ENCODE results near the gene S100A16.
"Not testable (repeated sequence)": the region's sequence is repeated elsewhere in the genome, so short reads cannot be mapped to it uniquely, and the experiment has no call there.

Gene S100A16

DNA sequence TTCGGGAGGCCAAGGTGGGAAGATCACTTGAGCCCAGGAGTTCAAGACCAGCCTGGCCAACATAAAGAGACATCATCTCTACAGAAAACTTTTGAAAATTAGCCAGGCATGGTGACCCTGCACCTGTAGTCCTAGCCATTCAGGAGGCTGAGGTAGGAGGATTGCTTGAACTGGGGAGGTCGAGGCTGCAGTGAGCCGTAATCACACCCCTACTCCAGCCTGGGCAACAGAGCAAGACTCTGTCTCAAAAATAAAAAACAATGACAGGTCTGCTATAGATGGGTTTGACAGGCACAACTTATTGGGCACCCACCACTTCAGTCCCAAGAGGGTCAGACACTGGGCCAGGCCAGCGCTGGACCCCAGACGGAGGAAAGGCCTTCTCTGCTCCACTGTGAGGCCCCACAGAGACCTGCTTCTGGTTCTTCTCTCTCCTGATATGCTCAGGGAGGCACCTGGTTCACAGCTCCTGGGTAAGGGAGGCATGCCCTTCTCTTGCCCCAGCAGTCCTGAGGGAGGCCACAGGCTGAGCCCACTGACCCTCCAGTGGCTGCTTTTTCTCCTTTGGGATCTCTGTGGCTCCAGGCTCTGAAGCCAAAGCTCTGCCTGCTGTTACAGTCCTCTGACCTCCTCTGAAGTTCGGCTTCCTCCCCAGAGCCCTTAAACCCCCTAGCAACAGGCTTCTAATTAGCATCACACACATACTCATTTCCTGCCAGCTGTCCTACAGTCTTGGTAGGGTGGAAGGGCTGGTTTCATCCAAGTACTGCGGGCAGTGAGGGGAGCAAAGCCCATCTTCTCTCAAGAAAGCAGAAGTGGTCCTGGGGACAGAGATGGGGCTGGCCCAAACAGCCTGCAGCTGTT lies 14.4 kb downstream of the S100A16 start:
- DNase-seq (ENCODE audit: extremely low read depth, low read depth): no peak
- TF ChIP-seq, protein P1, sequence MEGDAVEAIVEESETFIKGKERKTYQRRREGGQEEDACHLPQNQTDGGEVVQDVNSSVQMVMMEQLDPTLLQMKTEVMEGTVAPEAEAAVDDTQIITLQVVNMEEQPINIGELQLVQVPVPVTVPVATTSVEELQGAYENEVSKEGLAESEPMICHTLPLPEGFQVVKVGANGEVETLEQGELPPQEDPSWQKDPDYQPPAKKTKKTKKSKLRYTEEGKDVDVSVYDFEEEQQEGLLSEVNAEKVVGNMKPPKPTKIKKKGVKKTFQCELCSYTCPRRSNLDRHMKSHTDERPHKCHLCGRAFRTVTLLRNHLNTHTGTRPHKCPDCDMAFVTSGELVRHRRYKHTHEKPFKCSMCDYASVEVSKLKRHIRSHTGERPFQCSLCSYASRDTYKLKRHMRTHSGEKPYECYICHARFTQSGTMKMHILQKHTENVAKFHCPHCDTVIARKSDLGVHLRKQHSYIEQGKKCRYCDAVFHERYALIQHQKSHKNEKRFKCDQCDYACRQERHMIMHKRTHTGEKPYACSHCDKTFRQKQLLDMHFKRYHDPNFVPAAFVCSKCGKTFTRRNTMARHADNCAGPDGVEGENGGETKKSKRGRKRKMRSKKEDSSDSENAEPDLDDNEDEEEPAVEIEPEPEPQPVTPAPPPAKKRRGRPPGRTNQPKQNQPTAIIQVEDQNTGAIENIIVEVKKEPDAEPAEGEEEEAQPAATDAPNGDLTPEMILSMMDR (IDR thresholded peaks at IDR 0.05; ENCODE audit: low read depth, low read length): no peak

- no peak for DNase-seq (ENCODE audit: extremely low read depth, low read depth)
- TF ChIP-seq, protein P1 (IDR thresholded peaks at IDR 0.05; ENCODE audit: low read depth, low read length): no peak
These were observed 15.7 kb downstream of the S100A16 start for GRCh38 chr1:153597206-153597605.

GRCh38 chr1:153592748-153593147 lies 20.2 kb downstream of the S100A16 start:
- DNase-seq (ENCODE audit: extremely low read depth, low read depth): no peak

DNA sequence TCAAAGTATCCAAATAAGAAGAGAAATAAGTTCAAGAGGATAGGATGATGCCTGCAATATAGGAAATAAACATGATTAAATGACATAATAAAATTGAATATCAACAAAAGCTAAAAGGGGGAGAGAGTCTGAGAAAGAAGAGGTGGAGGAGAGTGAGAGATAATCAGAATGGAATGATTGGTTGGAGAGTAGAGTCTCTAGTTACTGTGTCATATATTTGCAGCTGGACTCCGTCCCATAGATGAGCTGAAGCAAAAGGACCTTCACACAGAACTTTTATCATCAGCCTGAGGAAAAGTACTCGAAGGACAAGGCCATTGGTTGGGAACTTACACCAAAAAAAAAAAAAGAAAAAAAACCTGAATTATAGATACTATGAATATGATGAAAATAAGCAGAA lies 24.5 kb downstream of the S100A16 start:
- TF ChIP-seq, protein P1 (IDR thresholded peaks at IDR 0.05; ENCODE audit: low read depth, low read length): no peak
- DNase-seq (ENCODE audit: extremely low read depth, low read depth): no peak

More at GRCh38 chr1:153592748-153593147, 20.2 kb downstream of the S100A16 start:
- TF ChIP-seq, protein P1 (IDR thresholded peaks at IDR 0.05; ENCODE audit: low read depth, low read length): no peak

- DNase-seq (ENCODE audit: extremely low read depth, low read depth): not testable (repeated sequence)
These were observed 24.9 kb downstream of the S100A16 start for GRCh38 chr1:153588033-153588432.

DNA sequence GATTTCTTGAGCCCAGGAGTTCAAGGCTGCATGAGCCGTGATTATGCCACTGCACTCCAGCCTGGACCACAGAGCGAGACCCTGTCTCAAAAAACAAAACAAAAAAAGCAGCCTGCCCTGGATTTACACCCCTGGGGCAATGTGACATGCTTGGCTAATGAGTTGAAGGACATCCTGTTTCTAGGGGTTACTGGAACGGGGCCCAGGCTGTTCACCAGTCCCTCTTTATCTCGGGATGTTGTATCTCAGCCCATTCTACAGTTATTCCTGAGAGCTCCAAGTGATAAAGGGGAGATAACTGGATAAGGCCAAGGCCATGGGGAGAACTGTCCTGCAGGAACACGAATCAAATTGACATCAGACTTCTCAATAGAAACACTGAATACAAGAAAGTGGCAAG lies 25.6 kb downstream of the S100A16 start:
- TF ChIP-seq, protein P1 (IDR thresholded peaks at IDR 0.05; ENCODE audit: low read depth, low read length): no peak
- DNase-seq (ENCODE audit: extremely low read depth, low read depth): no peak

GRCh38 chr1:153586347-153586746 lies 26.6 kb downstream of the S100A16 start:
- TF ChIP-seq, protein P1 (IDR thresholded peaks at IDR 0.05; ENCODE audit: low read depth, low read length): no peak
- no peak for DNase-seq (ENCODE audit: extremely low read depth, low read depth)

- TF ChIP-seq, protein P1 (IDR thresholded peaks at IDR 0.05; ENCODE audit: low read depth, low read length): no peak
- no peak for DNase-seq (ENCODE audit: extremely low read depth, low read depth)
These were observed 27.9 kb downstream of the S100A16 start for GRCh38 chr1:153585006-153585405.
